Stimulated activated CD8-positive, alpha-beta memory T cell treated with anti-CD3 and anti-CD28 coated beads, Interleukin-7, amount 100 ng/mL, for 1 hour (primary cell): ENCODE results near the gene ANO9.
A peak's percentile ranks its signal among the peaks of the same experiment; 100 is the strongest.
"Not testable (repeated sequence)": the region's sequence is repeated elsewhere in the genome, so short reads cannot be mapped to it uniquely, and the experiment has no call there.

Source experiments
- DNase-seq, 2 donors: peaks; one replicate each; pipeline ENCODE4 v3.0.0-alpha.2; 2020; ENCODE audit warnings: low read depth in 2 of 2

The ANO9 gene

DNA sequence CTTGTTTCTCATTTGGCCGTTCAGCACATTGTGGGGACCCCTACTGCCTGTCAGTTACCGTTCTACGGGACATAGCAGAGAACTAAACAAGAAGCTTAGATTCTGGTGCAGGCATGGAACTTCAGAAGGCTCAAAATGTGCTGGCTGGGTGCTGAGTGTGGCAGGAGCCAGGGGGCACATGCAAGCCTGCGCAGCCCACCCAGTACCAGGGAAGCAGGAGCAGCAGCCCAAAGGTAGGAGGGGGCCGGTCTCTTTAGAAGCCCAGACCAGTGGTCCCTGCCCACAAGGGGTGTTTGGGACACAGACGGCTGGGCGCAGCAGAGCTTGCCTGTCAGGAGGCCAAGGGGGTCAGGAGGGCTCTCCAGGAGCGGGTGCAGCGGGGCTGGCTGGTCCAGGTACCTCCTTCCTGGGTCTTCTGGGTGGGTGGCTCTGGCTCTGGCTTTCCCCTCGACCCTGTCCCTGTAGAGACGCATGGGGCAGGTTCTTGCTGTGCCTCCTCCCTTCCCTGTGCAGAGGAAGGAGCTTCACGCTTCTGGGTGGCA is 10.5 kb upstream of the ANO9 start:
- no peak for DNase-seq

- no peak for DNase-seq
Observed at GRCh38 chr11:451738-452137, 9.9 kb upstream of the ANO9 start.

- DNase-seq: peak; percentile 55 to 58
Observed at GRCh38 chr11:450809-451451, 9.1 kb upstream of the ANO9 start.

- DNase-seq: peak; percentile 89 to 92
Observed at GRCh38 chr11:449889-450808, 8.3 kb upstream of the ANO9 start, which contains the start of gene PTDSS2. Gene PTDSS2 (plus strand): TSS chr11:450279. CDS start chr11:450456, 177 bp downstream.

GRCh38 chr11:447923-448731 is 6.3 kb upstream of the ANO9 start:
- DNase-seq: peak; percentile 87 to 93

DNA sequence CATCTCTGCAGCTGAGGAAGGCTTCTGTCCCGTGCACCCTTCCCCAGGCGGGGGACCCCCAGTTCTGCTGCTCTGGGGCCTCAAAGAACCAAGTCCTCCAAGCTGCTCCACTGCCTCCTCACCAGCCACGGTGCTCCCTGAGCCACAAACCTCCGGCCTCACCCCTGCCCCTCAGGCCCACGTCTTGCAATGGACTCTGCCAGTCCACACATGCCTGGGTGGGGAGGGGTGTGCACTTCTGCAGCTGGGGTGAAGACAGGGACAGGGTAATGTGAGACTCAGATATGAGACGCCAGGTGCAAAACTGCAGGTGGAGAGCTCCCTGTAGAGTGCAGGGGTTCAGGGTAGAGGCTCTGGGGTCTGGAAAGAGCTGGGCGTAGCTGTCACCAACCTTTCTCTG is 5.1 kb upstream of the ANO9 start:
- no peak for DNase-seq

DNA sequence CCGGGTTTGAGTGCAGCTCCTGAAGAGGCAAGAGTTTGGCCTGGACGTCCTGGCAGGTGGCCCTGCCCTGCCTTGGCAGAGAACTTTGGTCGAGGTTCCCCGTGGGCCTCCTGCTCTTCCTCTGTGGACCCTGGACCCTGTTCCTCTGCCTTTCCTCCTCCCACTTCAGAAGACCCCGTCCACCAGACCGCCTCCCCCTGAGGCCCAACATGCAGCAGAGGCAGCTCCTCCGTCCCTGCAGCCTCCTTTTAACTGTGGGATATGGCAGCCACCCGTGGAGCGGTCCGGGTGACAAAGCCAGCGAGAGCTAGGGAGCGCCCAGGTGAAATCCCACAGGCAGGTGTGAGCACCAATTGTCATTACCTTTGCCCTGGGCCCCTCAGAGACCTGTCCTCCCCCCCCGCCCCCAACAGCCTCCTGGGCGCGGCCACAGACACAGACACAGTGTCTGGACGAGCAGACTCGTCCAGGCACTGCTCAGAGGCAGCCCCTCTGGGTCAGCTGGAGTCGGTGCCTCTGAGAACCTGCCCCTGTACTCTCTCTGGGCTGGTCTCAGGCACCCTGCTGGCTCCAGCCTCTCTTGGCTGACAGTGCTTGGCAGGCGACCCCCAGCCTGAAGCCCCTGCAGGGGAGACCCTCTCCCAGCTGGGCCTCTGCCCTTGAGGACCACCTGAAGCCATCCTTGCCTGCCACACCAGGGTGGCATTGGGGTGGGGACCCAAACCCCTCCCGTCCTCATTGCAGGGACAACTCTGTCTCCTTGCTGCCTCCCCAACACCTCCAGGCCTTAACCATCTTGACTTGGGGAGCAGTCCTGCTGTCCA is 4.2 kb upstream of the ANO9 start:
- no peak for DNase-seq

DNA sequence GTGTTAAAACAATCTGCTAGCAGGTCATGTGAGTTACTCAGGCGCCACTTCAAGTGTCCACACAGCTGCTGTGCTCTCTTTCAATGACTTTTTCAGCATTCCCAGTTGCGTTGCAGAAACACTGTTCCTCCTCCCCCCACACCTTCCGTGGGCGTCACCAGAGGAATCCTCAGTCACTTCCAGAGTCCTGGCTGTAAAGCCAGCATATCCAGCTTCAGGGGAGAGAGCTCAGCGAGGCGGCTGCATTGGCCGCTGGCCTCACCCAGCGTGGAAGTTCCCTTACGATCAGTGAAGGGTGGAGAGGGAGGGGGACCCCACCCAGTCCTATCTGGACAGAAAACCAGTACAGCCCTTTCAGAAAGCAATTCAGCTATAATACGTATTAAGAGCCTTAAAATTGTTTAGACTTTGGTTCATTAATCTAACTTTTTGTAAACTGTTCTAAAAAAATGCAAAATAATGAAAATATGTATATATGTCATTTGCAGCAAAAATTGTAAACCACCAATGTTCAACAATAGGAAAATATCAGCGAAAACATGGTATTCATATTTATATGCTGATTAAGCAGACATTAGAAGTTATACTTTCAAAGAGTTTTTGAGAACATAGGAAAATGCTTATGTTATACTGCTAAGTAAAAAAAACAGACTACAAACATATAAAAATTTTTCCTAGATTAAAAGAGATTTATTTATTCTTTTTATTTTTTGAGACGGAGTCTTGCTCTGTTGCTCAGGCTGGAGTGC is 2.8 kb upstream of the ANO9 start:
- no peak for DNase-seq

- no peak for DNase-seq
Observed at GRCh38 chr11:443542-444199, 1.9 kb upstream of the ANO9 start.

- no peak for DNase-seq
Observed at GRCh38 chr11:442611-443081, 835 bp upstream of the ANO9 start.

DNA sequence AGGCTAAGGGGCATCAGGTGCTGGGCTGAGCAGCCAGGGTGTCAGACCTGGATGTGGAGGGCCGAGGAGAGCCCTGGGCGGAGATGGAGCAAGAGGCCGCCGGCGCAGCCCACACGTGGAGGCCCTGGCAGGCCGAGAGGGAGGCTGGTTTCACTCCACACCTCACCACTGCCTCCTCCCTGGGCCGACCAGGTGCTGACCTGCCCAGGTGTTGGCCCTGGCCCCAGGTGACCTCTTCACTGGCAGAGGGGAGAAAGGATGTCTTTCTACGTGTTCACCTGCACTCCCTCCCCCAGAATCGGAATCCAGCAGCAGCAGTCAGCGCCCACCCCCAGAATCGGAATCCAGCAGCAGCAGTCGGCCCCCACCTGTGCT is 781 bp downstream of the ANO9 start:
- no peak for DNase-seq

- no peak for DNase-seq
Observed at GRCh38 chr11:440065-441042, 1.5 kb downstream of the ANO9 start.

GRCh38 chr11:439315-440064 is 2.3 kb downstream of the ANO9 start:
- DNase-seq: no peak

GRCh38 chr11:438101-438844 is 3.5 kb downstream of the ANO9 start:
- no peak for DNase-seq

GRCh38 chr11:437228-437870 is 4.5 kb downstream of the ANO9 start:
- DNase-seq: no peak

GRCh38 chr11:434999-435740 is 6.6 kb downstream of the ANO9 start:
- DNase-seq: not testable (repeated sequence)
